Myocyte (in vitro differentiated cells): ENCODE results near the gene USP10. TPM values are rescaled to one million over a fixed set of nuclear protein-coding genes. Genes with fewer than 3 reads are reported as not detected.
"Not testable (repeated sequence)": the region's sequence is repeated elsewhere in the genome, so short reads cannot be mapped to it uniquely, and the experiment has no call there.

Experiments
- DNase-seq: peaks from one replicate; pipeline ENCODE4 v3.0.0-alpha.2; 2012; ENCODE audit warnings: low read depth
- total RNA-seq: library from RNA; depleted of rRNA; stranded (reverse); fragments of >200 nt; gene quantifications from 2 replicates; pipeline ENCODE4 v1.2.3, GENCODE V29; 2014

The USP10 gene
- total RNA-seq, 1 donor from 2014 or later: 53.2 TPM

DNA sequence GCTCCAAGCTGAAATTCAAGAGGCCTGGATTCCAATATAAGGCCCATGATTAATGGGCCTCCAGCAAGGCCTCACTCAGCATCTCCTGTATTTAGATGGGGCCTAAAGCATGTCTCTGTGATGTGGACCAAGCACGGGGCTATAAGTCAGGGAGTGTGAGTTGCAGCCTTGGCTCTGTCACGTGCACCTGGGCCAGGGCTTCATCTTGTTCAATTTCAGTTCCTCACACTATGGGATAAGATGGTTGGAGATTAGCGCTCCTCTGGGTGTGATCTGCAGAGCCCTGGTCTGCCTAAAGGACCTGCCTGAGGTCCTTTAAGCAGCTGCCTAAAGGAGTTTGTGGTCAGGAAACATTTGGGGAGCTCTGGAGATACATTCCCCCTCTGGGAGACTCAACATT is 26.2 kb upstream of the USP10 start:
- DNase-seq: no peak

DNA sequence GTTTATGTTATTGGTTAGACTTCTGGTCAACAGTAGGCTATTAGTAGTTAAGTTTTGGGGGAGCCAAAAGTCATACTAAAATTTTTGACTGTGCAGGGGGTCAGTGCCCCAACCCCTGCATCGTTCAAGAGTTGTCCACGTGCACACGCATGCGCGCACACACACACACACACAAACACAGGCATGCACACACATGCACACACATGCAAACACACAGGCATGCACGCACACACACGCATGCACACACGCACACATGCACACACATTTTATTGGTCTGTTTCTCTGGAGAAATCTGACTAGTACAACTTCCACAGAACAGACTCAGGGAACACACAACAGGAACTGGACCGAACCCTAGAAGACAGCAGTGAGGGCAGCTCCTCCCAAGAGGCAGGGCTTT is 24.4 kb upstream of the USP10 start:
- no peak for DNase-seq

- no peak for DNase-seq
These were observed 23.9 kb upstream of the USP10 start for GRCh38 chr16:84675884-84676283.

DNA sequence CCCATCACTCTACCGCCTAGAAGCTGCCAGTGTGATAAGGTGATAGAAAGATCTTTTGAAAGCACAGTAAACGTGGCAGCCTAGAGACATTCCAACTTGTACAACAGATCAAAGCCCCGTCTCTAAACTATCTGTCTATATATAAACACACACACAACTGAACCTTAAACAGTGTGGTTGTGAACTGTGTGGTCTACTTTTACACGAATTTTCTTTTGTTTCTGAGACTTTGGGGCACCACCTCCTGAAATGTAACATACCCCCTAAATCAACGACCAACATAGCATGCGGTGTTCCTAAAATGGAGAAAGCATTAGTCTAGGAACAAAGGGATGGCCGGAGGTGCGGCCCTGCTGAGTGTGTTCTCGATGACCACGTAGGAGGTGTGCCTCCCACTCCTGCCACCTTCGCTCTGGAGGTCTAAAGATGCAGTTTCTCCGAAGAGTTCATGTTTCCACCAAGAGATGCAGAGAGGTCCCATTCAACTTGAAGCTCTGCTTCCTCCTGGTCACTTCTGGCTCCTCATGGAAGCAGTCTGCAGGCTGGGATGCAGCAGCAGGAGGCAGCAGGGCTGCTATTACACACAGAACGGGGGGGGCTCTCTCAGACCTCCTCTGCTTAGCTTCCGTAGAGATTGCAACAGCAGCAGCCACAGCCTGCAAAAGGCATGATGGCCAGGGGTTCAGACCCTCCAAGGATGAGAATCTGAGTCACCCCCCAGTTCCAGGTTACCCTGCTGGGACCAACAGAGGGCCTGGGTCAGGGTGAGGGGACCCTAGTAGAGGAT is 22.6 kb upstream of the USP10 start:
- no peak for DNase-seq

DNA sequence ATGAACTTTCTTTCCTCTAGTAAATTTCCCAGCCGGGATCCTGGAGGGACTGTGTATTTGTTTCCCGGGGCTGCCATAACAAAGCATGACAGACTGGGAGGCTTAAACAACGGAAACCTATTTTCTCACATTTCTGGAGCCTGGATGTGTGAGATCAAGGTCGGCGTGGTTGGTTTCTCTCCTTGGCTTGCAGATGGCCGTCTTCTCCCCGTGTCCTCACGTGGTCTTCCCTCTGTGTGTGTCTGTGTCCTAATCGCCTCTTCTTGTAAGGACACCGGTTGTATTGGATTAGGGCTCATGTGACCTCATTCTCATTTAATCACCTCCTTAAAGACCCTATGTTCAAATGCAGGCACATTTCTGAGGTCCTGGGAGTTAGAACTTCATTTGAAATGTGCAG is 22.0 kb upstream of the USP10 start:
- DNase-seq: no peak

DNA sequence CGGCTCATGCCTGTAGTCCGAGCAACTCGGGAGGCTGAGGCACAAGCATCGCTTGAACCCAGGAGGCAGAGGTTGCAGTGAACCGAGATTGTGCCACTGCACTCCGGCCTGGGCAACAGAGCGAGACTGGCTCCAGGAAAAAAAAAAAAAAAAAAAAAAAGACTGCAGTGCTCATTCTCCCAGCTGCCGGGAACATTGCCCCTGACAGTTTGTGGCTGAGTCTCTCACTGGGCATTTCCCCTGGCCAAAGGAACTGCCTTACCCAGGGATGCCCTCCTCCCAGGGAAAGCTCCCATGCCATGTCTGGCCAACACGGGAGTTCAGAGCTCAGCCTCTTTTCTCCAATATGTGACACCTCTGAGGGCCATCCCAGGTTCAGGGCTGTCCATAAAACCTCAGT is 21.3 kb upstream of the USP10 start:
- DNase-seq: no peak

DNA sequence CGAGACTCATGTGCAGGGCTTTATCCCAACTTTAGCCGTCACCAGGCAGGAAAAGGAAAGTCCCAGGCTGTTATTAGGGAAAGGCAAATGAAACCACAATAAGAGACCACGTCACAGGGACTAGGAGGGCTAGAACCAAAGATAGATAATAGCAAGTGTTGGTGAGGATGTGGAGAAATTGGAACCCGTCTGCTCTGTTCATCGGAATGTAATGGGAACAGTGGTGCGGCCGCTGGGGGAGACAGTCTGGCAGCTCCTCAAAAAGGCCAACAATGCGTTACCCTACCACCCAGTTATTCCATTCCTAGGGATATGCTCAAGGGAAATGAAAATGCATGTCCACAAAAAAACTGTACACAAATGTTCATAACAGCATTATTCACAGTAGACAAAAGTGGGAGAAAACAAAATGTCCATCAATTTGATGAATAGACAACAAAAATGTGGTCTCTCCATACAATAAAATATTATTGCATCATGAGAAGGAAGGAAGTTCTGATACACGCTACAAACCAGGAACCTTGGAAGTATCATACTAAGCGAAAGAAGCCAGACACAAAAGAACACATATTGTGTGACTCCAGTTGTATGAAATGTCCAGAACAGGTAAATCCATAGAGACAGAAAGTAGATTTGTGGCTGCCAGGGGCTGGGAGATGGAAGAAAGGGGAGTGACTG is 19.5 kb upstream of the USP10 start:
- no peak for DNase-seq

DNA sequence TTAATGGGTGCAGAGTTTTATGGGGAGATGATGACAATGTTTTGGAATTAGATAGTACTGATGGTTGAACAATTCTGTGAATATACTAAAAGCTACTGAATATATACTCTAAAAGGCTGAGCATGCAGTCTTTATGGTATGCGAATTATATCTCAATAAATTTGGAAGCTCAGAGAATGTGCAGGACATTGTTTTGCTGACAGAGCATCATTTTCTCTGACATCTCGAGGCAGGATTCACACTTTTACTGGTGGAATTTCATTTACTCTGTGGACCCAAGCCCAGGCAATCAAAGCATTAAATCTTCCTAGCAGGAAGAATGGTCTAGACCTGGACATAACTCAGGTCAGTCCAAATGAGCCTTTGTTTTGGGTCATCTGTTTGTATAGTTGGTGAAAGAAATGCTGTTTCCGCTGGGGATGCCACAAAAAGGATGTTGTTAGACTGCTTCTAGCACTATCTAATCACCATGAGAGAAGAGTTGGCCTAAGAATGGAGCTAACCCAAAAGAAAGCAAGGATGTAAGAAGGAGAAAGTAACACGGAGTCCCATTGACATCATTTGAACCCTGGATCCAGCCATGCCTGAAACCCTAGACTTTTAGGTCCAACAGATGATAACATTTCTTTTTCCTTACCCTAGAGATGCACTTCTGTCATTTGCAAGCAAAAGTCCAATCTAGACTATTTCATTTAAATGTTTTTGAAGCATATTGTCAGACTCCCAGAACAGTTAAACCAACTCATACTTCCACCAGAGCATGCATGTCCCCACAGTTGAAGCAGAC is 18.8 kb upstream of the USP10 start:
- no peak for DNase-seq

DNA sequence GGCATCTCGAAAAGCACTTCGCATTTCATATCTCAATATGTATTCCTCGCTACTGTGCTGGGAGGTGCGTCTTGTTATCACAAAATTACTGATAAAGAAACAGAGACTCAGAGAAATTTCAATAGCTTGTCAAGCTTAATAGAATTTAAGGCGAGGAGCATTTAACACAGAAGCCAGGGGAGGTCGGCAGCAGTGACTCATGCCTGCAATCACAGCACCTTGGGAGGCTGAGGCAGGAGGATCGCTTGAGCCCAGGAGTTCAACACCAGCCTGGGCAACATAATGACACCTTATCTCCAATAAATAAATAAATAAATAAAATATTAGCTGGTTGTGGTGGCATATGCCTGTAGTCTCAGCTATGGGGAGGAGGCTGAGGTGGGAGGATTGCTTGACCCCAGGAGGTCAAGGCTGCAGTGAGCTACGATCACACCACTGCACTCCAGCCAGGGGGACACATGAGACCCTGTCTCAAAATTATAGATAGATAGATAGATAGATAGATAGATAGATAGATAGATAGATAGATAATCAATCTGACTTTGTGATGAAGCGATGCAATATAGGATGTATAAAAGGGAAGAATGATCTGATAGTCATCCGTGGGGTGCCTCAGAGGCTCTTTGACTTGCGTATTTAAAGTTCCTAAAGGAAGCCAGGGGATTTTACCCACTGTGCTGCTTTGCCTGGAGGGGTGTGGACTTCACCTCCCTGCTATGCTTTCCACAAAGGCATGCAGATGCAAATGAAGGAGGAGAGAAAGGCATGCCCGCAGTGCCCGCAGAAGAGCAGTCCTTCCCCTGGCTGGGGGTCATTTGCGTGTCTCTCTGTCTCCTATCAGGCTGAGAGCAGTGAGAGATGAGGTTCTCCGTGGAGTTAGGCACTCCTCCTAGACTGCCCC is 15.9 kb upstream of the USP10 start:
- DNase-seq: no peak

- DNase-seq: no peak
These were observed 15.2 kb upstream of the USP10 start for GRCh38 chr16:84684592-84684965.

DNA sequence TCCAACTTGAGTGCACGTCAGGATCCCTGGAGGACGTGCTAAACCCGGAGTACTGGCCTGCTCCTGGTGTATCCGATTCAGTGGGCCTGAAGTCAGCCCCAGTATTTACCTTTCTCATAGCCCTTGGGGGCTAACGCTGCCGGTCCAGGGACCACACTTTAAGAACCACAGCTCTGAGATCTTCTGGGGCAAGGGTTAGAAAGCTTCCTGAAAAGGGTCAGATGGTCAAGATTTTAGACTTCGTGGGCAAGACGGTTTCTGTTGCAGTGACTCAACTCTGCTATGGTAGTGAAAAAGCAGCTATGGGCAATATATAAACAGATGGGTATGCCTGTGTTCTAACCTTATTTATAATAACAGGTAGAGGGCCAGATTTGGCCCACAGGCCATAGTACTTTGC is 14.6 kb upstream of the USP10 start:
- no peak for DNase-seq

- peak; percentile 24 for DNase-seq
These were observed 13.0 kb upstream of the USP10 start for GRCh38 chr16:84686707-84687298.

DNA sequence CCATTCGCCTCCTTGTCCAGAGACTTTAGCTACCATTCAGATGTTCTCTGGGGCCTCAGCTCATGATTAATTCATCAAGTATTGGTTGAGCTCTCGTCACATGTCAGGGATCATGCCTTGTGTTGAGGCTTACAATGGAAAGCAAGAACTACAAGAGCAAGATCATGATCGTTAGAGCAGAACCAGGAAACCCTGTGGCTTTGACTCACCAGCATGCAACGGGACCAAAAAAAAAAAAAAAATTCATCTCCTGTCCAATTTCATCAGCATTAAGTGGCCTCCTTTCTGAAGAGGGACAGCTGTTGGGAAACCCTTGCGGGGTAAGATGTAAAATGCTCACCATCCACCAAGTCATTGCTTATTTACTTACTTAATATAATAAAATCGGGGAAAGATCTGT is 12.1 kb upstream of the USP10 start:
- DNase-seq: peak; percentile 69

DNA sequence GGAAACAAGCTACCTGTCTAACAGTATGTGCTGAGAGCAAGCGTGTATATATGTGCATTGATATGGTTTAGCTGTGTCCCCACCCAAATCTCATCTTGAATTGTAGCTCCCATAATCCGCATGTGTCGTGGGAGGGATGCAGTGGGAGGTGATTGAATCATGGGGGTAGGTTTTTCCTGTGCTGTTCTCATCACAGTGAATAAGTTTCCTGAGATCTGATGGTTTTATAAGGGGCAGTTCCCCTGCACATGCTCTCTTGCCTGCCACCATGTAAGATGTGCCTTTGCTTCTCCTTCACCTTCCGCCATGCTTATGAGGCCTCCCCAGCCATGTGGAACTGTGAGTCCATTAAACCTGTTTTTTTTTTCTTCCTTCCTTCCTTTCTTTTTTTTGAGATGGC is 11.6 kb upstream of the USP10 start:
- not testable (repeated sequence) for DNase-seq

- DNase-seq: peak; percentile 78
These were observed 10.7 kb upstream of the USP10 start for GRCh38 chr16:84689111-84689510.

- no peak for DNase-seq
These were observed 9.5 kb upstream of the USP10 start for GRCh38 chr16:84690088-84690819.

DNA sequence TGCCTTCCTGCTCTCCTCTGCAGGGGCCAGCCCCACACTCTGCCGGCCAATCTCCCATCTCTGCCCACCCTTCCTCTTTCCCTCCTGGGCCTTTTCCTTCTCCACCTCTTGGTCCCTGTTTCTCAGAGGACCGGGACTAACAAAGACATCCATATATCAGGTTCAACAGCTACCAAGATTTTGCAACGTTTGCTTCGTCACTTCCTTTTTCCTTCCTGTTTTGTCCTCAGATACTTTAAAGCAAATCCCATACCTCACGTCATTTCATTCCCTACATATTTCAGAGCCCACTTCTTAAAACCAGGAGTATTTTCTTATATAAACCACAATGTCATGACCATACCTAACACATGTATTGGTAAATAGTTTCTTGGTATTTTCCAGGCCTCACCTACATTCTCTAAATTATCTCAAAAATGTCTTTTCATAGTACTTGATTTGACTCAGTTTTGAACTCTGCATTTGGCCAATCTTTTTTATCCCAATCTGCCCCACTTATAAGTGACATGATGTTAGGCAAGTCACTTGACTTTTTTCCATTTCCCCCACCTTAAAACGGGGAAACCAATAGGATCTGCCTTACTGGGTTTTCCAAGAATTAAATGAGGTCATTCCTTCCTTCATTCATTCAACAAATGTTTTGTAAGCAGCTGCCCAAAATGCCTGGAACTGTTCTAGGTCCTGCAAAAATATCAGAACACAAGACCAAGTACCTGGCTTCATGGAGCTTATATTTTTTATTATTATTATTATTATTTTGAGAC is 7.2 kb upstream of the USP10 start:
- DNase-seq: no peak

DNA sequence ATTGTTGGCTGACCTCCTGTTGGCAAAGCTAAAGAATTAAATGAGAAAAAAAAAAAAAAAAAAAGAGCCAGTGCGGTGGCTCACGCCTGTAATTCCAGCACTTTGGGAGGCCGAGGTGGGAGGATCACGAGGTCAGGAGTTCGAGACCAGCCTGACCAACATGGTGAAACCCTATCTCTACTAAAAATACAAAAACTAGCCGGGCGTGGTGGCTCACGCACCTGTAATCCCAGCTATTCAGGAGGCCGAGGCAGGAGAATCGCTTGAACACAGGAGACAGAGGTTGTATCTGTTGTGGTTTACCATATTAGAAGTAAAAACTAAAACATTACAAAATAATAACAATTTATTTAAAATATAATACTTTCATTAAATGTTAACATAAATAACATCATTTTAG is 5.9 kb upstream of the USP10 start:
- not testable (repeated sequence) for DNase-seq

DNA sequence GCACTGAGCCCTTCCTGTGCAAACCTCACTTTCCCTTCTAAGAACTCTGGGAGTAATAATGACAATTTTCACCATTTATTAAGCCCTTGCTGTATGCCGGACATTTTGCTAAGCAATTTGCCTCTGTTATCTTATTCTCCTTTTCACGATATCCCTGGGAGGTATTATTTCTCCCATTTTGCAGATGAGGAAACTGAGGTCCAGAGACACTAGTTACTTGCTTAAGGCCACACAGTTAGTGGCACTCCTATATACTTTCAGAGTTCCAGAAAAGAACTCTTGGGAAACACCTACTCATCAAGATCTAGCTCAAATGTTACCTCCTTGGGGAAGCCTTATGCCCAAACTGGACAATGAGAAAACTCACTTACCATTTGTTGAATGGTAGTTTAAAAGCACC is 4.8 kb upstream of the USP10 start:
- DNase-seq: no peak
